HG02798 (cell line): ENCODE measurements around the gene KCNJ8.
"Not testable (repeated sequence)": the region's sequence is repeated elsewhere in the genome, so short reads cannot be mapped to it uniquely, and the experiment has no call there.

Experiments used
- ATAC-seq: cut with Tn5 transposase; IDR thresholded peaks from one replicate; pipeline ENCODE4 v1.9.1; 2021; ENCODE audit warnings: mild to moderate bottlenecking; ENCODE audit not compliant: unreplicated experiment, poor library complexity

The KCNJ8 gene

DNA sequence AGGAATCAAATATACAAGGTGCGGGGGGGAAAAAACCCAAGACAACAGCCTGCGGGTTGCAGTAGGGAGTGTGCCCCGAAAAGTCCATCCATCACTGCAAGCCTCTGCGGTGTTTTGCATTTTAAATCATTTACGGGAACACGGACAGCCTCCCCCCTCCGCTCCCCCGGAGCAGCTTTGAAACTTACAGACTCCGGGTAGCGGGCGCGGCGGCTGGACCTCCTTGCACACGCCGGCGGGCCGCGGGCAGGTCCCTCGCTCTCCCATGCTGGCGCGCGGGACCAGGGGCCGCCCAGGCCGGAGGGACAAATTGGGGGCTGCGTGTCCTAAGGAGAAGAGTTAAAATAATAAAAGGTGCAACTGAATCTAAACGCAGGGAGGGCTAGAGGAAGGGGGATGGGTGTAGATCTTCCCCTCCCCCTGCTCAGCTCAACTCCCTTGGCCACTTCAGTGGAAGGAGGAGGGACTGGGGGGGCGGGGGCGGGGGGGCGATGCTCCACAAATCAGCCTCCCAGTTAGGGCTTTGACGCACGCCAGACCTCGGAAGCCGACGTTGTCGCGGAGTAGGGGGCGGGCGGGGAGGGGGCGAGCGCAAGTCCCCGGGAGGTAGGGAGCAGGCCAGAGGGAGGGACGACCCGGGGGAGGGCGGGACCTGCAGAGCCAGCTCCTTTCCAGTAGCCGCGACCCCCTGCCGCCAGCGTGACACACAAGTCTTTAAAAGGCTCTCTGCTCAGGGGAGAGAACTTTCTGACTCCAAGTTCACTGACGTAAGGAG lies at the start of gene KCNJ8:
TSS of gene KCNJ8 (minus strand) at position 349 of the 775 bp plus-strand sequence. CDS start 1,090 bp downstream, outside the sequence.
- ATAC-seq = no peak

DNA sequence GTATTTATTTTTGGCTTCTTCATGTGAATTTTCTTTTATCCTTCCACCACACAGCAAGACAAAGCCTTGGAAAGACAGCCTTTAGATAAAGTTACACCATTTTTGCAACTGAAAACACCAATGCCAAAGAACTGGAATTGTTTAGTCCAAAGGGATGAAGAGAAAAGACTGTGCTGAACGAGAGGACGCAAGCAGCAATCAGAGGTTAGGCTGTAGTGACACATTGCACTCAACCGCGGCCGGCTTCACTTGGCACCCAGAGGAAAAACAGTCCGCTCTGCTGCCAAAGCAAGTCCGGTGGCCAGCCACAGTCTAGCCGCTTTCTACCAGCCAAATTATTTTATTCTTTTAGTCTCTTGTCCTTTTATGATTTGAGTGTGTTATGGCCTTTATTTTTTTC lies 49.1 kb upstream of the KCNJ8 start:
- no peak for ATAC-seq

- ATAC-seq = no peak
Measured at GRCh38 chr12:21819678-21820077, 45.2 kb upstream of the KCNJ8 start.

DNA sequence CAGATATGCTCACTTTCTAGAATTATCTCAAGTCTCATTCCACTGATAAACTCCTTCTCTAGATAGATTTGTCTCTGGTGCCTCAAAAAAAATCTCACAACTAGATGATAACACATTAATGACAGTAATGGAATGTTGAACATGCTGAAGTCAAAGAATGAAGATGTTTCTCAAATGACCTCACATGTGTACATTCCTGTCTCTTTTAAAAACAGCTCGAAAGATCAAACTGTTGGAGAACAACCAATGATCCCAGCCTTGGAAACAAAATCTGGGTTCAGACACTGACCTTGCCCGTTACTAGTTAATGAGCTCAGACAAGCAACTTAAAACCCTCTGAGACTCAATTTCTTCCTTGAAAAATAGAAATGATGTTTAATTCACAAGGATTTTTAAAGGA lies 44.7 kb upstream of the KCNJ8 start:
- ATAC-seq = no peak

DNA sequence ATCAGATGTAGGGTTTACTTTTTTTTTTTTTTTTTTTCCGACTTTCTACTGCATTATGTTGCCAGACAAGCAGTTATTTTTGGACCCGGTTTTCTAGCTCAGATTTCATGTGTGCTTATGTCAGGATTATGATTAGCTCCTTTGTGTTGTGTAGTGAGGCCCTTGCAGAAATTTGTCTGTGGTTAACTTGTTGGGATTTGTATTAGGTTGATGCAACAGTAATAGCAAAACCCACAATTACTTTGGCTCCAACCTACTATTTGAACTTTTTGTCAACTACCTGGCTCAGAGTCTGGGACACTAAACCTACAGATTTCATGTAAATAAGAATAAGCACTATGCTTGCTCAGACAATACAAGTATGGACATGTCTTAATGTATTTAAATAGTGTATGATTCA lies 44.1 kb upstream of the KCNJ8 start:
- ATAC-seq = no peak

DNA sequence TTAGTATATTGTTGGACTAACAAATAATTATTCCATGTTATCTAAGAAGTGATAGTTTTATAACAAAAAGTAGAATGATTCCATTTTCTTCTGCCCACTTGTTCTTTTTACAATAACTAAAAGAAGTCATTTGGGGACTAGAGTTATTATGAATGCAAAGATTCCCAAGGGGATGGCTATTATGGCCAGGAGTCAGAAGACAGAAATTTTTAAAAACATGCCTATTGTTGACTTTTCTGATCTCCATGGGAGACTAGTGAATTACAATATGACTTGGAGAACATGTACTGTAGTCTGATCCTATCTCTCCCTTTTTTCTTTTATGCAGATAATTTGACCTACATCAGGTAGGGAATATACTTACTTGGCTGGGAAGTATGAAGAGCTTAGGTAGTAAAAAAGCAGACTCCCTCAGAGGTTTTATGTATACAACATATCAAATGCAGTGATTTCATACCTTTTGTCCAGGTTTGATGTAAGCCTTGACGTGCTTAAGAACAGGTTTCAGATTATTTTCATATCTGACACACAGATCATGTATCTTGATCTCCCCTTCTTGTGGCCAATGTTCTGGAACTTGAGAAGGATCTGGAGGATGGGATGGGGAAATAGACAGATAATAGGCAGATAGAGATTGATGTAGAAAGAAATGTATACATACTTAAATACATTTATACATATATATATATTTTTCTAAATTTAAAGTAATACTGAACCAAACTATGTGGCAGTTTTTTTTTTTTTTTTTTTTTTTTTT lies 41.0 kb upstream of the KCNJ8 start:
- ATAC-seq = no peak

DNA sequence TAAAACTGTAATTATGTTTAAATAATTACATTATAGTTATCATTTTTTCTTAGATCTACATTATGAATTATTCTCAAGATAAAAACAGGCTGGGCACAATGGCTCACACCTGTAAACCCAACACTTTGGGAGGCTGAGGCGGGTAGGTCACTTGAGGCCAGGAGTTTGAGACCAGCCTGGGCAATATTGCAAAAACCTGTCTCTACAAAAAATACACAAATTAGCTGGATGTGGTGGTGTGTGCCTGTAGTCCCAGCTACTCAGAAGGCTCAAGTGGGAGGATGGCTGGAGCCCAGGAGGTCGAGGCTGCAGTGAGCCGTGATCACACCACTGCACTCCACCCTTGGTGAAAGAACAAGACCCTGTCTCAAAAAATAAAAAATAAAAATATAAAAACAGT lies 40.3 kb upstream of the KCNJ8 start:
- ATAC-seq = no peak

- ATAC-seq = no peak
Measured at GRCh38 chr12:21814327-21814726, 39.8 kb upstream of the KCNJ8 start.

DNA sequence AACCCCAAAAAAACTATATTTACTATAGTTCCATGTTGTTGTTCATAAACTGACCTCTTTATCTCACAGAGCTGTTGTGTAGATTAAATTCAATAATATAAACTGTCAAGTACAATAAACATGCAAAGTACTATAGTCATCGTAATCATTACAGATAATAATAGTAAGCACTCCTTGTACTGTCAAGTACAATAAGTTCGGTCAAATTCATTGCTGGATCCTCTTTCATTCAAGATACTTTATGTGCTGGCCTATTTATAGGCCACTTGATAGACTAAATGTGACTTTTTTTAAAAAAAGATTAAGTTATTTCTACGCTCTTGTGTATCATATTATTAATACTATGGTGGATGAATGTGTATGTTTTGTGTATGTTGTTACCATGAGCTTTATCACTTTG lies 39.2 kb upstream of the KCNJ8 start:
- no peak for ATAC-seq

DNA sequence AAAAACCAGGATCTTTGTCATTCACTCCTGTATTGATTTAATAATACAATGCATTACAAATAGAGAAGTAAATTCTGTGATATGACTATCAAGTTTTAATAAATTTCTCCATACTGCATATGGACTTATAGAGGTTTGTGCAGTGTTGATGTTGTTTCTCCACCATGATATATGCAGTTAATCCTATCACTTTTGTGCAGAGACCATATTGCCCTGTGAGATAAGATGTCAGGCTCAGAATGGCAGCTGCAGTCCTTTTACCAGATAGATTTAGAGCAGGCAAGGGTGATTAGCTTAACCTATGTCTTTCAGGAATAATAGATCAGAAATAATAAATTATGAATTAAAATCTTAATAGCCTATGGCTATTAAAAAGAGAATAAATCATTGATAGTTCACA lies 38.6 kb upstream of the KCNJ8 start:
- ATAC-seq = no peak

DNA sequence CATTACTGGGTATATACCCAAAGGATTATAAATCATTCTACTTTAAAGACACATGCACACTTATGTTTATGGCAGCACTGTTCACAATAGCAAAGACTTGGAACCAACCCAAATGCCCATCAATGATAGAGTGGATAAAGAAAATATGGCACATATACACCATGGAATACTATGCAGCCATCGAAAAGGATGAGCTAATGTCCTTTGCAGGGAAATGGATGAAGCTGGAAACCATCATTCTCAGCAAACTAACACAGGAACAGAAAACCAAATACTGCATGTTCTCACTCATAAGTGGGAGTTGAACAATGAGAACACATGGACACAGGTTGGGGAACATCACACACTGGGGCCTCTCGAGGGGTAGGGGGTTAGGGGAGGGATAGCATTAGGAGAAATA lies 37.8 kb upstream of the KCNJ8 start:
- ATAC-seq = not testable (repeated sequence)

DNA sequence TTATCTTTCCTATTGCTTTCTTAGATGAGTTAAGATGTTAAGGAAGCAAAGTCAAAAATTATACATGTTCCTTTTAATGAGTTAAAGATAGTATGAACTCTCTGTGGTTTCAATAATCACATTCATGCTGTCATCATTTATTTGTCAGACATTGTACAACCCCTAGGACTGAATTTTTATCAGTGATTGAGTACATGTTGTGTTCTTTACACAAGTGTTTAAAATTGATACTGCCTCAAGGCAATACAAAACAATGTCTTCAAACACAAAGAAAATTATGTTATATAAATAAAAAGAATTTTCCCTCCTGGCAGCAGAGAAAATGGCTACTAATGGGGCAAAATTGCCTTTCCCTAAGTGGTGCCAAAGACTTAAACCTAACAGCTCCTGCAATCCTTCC lies 34.6 kb upstream of the KCNJ8 start:
- ATAC-seq = no peak

DNA sequence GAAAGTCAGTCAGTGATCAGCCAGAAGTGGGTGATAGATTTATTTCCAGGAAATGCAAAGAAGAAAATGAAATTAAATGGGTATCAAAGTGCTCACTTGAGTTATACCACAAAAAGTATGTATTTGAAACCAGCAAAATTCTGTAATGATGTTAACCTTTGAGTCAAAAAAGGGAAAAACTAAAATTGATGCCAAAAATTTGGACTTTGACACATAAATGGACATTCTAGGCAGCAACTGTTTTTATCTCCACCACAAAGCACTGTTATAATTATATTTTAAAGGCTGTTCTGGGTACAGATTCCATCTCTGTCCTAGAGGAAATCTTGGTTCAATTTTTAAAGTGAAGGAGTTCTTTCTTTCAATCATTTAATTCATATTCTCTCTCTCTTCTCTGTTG lies 31.7 kb upstream of the KCNJ8 start:
- ATAC-seq = no peak

- no peak for ATAC-seq
Measured at GRCh38 chr12:21801522-21802288, 27.2 kb upstream of the KCNJ8 start.

DNA sequence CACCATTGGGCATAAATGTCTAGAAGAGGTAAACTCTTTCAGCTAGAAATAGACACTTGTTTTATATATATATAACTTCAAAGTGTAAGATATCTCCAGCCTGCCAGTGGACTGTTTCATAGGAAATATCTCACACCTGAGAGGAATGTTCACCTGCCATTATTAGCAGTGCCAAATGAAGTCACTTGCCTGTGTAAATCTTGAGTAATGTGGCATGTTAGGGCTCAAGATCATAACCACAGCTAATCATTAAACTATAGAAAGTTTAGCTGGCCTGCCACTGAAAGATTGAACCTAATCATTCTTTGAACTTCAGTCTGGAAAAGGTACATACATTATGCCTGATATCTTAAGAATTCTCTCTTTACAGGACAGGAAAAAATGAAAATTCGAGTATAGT lies 25.5 kb upstream of the KCNJ8 start:
- no peak for ATAC-seq

DNA sequence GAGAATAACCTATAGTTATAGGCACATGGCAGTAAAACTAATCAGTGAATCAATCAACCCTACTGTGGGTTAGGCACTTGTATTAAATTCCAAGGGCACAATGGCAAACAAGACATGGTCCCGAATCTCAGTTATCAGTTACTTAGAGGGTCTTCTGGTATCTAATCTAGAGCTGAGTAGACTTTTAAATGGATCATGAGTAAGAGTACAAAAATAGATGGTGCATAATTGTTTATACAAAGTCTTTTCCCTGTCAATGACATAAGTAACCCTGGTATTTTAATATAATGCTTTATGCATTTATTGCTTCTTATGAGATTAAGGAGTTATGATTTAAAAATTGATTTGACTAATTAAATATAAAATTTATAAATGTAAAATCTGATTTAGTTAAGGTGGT lies 23.0 kb upstream of the KCNJ8 start:
- no peak for ATAC-seq

- ATAC-seq = no peak
Measured at GRCh38 chr12:21795648-21796328, 21.3 kb upstream of the KCNJ8 start.

DNA sequence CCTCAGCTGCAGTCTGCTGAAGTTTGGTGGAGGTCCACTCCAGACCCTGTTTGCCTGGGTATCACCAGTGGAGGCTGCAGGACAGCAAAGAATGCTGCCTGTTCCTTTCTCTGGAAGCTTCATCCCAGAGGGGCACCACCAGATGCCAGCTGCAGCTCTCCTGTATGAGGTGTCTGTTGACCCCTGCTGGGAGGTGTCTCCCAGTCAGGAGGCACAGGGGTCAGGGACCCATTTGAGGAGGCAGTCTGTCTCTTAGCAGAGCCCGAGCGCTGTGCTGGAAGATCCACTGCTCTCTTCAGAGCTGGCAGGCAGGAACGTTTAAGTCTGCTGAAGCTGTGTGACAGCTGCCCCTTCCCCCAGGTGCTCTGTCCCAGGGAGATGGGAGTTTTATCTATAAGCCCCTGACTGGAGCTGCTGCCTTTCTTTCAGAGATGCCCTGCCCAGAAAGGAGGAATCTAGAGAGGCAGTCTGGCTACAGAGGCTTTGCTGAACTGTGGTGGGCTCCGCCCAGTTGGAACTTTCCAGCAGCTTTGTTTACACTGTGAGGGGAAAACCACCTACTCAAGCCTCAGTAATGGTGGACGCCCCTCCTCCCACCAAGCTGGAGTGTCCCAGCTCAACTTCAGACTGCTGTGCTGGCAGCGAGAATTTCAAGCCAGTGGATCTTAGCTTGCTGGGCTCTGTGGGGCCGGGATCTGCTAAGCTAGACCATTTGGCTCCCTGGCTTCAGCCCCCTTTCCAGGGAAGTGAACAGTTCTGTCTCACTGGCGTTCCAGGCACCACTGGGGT lies 20.5 kb upstream of the KCNJ8 start:
- ATAC-seq = not testable (repeated sequence)

DNA sequence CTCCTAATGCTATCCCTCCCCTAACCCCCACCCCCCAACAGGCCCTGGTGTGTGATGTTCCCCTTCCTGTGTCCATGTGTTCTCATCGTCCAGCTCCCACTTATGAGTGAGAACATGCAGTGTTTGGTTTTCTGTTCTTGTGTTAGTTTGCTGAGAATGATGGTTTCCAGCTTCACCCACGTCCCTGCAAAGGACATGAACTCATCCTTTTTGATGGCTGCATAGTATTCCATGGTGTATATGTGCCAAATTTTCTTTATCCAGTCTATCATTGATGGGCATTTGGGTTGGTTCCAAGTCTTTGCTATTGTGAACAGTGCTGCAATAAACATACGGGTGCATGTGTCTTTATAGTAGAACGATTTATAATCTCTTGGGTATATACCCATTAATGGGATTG lies 15.2 kb upstream of the KCNJ8 start:
- ATAC-seq = not testable (repeated sequence)
